Mesendoderm (in vitro differentiated cells): ENCODE data around the gene MSANTD7.
"Not testable (repeated sequence)": the region's sequence is repeated elsewhere in the genome, so short reads cannot be mapped to it uniquely, and the experiment has no call there.

Source experiments
- DNase-seq: peaks from one replicate; pipeline ENCODE4 v3.0.0; 2013
- H2AK5ac ChIP-seq: 2 replicates; pipeline ENCODE4 v1.6.1; 2013; ENCODE audit warnings: low read length, inconsistent platforms
- H2BK120ac ChIP-seq: 2 replicates; pipeline ENCODE4 v1.6.1; 2013; ENCODE audit warnings: low read depth, mild to moderate bottlenecking, low read length, moderate library complexity, mixed read lengths
- H2BK15ac ChIP-seq: replicated peaks from 2 replicates; pipeline ENCODE4 v1.6.1; 2013; ENCODE audit warnings: low read depth, mild to moderate bottlenecking, moderate library complexity
- H2BK5ac ChIP-seq: 2 replicates; pipeline ENCODE4 v1.6.1; 2013; ENCODE audit warnings: low read length, inconsistent platforms
- H3K18ac ChIP-seq: 2 replicates; pipeline ENCODE4 v1.6.1; 2013; ENCODE audit warnings: mild to moderate bottlenecking, low read length, mixed read lengths
- H3K23ac ChIP-seq: one replicate; pipeline ENCODE4 v1.6.1; 2013; ENCODE audit warnings: low read length
- H3K27ac ChIP-seq: 2 replicates; pipeline ENCODE4 v1.5.1; 2013; ENCODE audit warnings: low read depth, mild to moderate bottlenecking, inconsistent platforms, low read length, moderate library complexity
- H3K27me3 ChIP-seq: 2 replicates; pipeline ENCODE4 v1.6.1; 2013; ENCODE audit warnings: low read length, control low read depth, mild to moderate bottlenecking, inconsistent platforms; ENCODE audit not compliant: insufficient read depth, poor library complexity
- H3K36me3 ChIP-seq: 2 replicates; pipeline ENCODE4 v1.6.1; 2013; ENCODE audit warnings: low read length, inconsistent platforms; ENCODE audit not compliant: control insufficient read depth, insufficient read depth
- H3K4ac ChIP-seq: one replicate; pipeline ENCODE4 v1.6.1; 2013; ENCODE audit warnings: low read depth, mild to moderate bottlenecking, low read length, moderate library complexity
- H3K4me1 ChIP-seq: 2 replicates; pipeline ENCODE4 v1.6.1; 2013; ENCODE audit warnings: low read depth, low read length, inconsistent platforms; ENCODE audit not compliant: control insufficient read depth
- H3K4me2 ChIP-seq: 2 replicates; pipeline ENCODE4 v1.6.1; 2013; ENCODE audit warnings: low read length
- H3K4me3 ChIP-seq: 2 replicates; pipeline ENCODE4 v1.5.1; 2013; ENCODE audit warnings: mild to moderate bottlenecking, low read length
- H3K56ac ChIP-seq: one replicate; pipeline ENCODE4 v1.6.1; 2013; ENCODE audit warnings: low read length
- H3K79me1 ChIP-seq: 2 replicates; pipeline ENCODE4 v1.6.1; 2013; ENCODE audit warnings: low read length, inconsistent platforms
- H3K79me2 ChIP-seq: 2 replicates; pipeline ENCODE4 v1.6.1; 2013; ENCODE audit warnings: mild to moderate bottlenecking, low read length; ENCODE audit not compliant: control insufficient read depth, insufficient read depth
- H3K9ac ChIP-seq: 2 replicates; pipeline ENCODE4 v1.6.1; 2013; ENCODE audit warnings: low read length, inconsistent platforms
- H4K5ac ChIP-seq: one replicate; pipeline ENCODE4 v1.6.1; 2013; ENCODE audit warnings: low read length
- H4K8ac ChIP-seq: one replicate; pipeline ENCODE4 v1.6.1; 2013; ENCODE audit warnings: low read depth, mild to moderate bottlenecking, control low read depth, low read length, moderate library complexity
- WGBS: extraction: QIAGEN DNeasy Blood & Tissue Kit; methylation state at CpG from one replicate; pipeline ENCODE4 v1.1.7; 2013; ENCODE audit warnings: low lambda C conversion rate, missing lambda C conversion rate; ENCODE audit not compliant: insufficient coverage; ENCODE audit errors: extremely low coverage; 5-methylcytosine and 5-hydroxymethylcytosine counted together

The MSANTD7 gene

DNA sequence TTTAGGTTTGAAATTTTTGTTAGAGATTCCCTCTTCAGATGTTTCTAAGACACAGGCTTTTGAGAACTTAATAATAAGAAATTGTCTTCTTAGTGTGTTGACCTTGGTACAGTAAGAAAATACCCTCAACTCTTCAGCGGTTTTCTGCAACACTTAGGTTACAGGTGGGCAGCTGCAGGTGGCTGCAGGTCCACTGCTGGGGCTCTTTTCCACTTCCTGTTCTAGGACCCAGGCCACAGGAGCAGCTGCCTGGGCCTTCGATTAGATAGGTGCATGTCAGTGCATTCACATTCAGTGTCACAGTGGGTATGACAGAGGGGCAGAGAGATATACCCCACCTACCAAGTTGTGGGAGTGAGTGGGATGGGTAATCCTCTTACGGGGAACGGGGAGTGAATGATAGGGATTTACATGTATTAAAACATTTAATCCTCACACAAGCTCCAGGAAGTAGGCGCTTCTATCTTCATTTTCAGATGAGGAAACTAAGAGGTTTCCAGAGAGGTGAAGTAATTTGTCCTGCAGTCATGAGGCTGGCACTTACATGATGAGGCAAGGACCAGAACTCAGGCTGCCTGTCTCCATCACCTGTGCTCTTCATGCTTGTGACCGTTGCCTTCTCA lies 20.3 kb downstream of the MSANTD7 start:
- Histone ChIP-seq H3K4ac (no peak overlapping the region), H3K27ac (no peak overlapping the region), H3K4me3 (no peak overlapping the region), H3K56ac (no peak overlapping the region), H2BK120ac (no peak overlapping the region), H3K23ac (no peak overlapping the region), H2BK15ac (no peak overlapping the region), H3K9ac (no peak overlapping the region), H3K18ac (no peak overlapping the region), H3K4me1 (no peaks in the 10 kb centered on the region), H4K5ac (no peak overlapping the region), H3K79me1 (no peaks in the 10 kb centered on the region), H2AK5ac (no peak overlapping the region), H3K79me2 (no peaks in the 10 kb centered on the region), H3K4me2 (no peak overlapping the region), H2BK5ac (no peak overlapping the region), H3K27me3 (no peaks in the 10 kb centered on the region), H3K36me3 (no peaks in the 10 kb centered on the region), H4K8ac (no peak overlapping the region)
- no CpG with 5 or more reads among the region's 6 CpGs for WGBS
- no peak for DNase-seq

DNA sequence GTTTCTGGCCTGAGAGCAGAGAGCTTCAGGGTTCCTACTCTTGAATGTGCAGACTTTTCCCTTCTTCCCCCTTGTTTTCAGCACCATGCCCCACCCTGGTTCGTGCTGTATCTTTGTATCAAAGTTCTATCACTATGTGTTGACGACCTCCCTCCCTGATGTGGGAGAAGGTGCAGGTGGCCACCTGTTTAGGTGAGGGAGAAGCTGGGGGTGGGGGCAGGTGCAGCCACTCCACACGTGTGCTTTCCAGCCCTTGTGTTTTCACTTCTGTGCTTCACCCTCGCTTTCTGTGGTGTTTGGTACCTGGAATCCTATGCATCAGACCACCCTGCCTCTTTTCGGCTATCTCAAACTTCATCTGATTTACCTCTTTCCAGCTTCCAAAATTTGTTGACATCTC lies 20.9 kb downstream of the MSANTD7 start:
- Histone ChIP-seq H2BK15ac (no peak overlapping the region), H3K36me3 (no peaks in the 10 kb centered on the region), H3K56ac (no peak overlapping the region), H3K27ac (no peak overlapping the region), H3K4me1 (no peaks in the 10 kb centered on the region), H3K18ac (no peak overlapping the region), H2BK5ac (no peak overlapping the region), H3K4me2 (no peak overlapping the region), H3K4me3 (no peak overlapping the region), H2BK120ac (no peak overlapping the region), H4K5ac (no peak overlapping the region), H3K4ac (no peak overlapping the region), H3K79me2 (no peaks in the 10 kb centered on the region), H3K9ac (no peak overlapping the region), H4K8ac (no peak overlapping the region), H3K79me1 (no peaks in the 10 kb centered on the region), H2AK5ac (no peak overlapping the region), H3K23ac (no peak overlapping the region), H3K27me3 (no peaks in the 10 kb centered on the region)
- WGBS, result no CpG with 5 or more reads among the region's 5 CpGs
- DNase-seq, result no peak

DNA sequence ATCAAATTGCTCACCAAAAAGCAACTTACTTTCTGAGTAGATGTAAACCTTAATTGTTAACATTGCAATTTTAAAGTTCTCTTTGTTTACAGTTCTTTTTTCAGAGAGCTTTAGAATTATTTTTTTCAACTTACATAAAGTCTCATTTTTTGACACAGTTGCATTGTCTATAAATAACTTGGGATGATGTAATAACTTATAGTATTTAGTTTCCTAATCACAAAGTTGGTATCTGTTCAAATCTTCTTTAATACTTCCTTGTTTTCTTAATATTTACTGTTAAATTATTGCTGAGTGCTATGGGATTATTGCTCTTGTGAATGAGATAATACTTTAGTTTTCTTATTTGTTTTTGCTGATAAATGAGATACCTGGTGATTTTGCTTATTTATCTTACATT lies 21.7 kb downstream of the MSANTD7 start:
- no peak overlapping the region for H2BK15ac ChIP-seq
- H3K18ac ChIP-seq, result no peak overlapping the region
- H2BK5ac ChIP-seq, result no peak overlapping the region
- H3K79me2 ChIP-seq, result no peaks in the 10 kb centered on the region
- no peak overlapping the region for H3K4ac ChIP-seq
- H3K79me1 ChIP-seq, result no peaks in the 10 kb centered on the region
- no peak overlapping the region for H2AK5ac ChIP-seq
- no peak overlapping the region for H3K27ac ChIP-seq
- H3K4me2 ChIP-seq, result no peak overlapping the region
- no peak overlapping the region for H3K9ac ChIP-seq
- no peak overlapping the region for H3K4me3 ChIP-seq
- H3K23ac ChIP-seq, result no peak overlapping the region
- no peak overlapping the region for H4K5ac ChIP-seq
- no peaks in the 10 kb centered on the region for H3K36me3 ChIP-seq
- H2BK120ac ChIP-seq, result no peak overlapping the region
- DNase-seq, result no peak
- no peaks in the 10 kb centered on the region for H3K27me3 ChIP-seq
- no peaks in the 10 kb centered on the region for H3K4me1 ChIP-seq
- no peak overlapping the region for H3K56ac ChIP-seq
- no peak overlapping the region for H4K8ac ChIP-seq

DNA sequence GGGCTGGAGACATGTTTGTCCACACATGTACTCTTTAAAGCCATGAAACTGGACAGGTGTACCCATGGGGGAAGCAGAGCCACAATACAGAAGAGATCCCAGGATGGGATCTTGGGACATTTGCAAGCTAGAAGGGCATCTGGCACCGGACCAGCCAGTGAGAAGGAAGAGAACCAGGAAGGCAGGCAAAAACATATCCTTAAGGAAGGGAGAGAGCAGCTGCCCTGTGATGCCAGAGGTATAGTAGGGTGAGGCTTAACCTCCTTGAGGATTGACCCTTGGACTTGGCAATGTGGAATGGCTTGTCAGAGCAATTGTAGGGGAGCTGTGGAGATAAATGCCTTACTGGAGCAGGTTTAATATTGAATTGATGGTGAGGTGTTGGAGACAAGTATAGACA lies 22.7 kb downstream of the MSANTD7 start:
- Histone ChIP-seq H3K36me3 (no peaks in the 10 kb centered on the region), H3K23ac (no peak overlapping the region), H3K27me3 (no peaks in the 10 kb centered on the region), H3K9ac (no peak overlapping the region), H3K79me2 (no peaks in the 10 kb centered on the region), H2BK120ac (no peak overlapping the region), H3K4me2 (no peak overlapping the region), H4K5ac (no peak overlapping the region), H3K27ac (no peak overlapping the region), H2AK5ac (no peak overlapping the region), H3K4ac (no peak overlapping the region), H3K4me3 (no peak overlapping the region), H3K56ac (no peak overlapping the region), H2BK5ac (no peak overlapping the region), H3K79me1 (no peaks in the 10 kb centered on the region), H3K4me1 (no peaks in the 10 kb centered on the region), H4K8ac (no peak overlapping the region), H2BK15ac (no peak overlapping the region), H3K18ac (no peak overlapping the region)
- no CpG with 5 or more reads among the region's 1 CpG for WGBS
- DNase-seq, result no peak

DNA sequence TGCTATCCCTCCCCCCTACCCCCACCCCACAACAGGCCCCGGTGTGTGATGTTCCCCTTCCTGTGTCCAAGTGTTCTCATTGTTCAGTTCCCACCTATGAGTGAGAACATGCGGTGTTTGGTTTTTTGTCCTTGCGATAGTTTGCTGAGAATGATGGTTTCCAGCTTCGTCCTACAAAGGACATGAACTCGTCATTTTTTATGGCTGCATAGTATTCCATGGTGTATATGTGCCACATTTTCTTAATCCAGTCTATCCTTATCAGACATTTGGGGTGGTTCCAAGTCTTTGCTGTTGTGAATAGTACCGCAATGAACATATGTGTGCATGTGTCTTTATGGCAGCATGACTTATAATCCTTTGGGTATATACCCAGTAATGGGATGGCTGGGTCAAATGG lies 26.4 kb downstream of the MSANTD7 start:
- H3K18ac ChIP-seq, H3K36me3 ChIP-seq: not testable (repeated sequence)
- no CpG with 5 or more reads among the region's 6 CpGs for WGBS

DNA sequence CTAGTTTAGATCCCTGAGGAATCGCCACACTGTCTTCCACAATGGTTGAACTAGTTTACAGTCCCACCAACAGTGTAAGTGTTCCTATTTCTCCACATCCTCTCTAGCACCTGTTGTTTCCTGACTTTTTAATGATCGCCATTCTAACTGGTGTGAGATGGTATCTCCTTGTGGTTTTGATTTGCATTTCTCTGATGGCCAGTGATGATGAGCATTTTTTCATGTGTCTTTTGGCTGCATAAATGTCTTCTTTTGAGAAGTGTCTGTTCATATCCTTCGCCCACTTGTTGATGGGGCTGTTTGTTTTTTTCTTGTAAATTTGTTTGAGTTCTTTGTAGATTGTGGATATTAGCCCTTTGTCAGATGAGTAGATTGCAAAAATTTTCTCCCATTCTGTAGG lies 26.8 kb downstream of the MSANTD7 start:
- not testable (repeated sequence) for H2AK5ac ChIP-seq, H3K4me3 ChIP-seq, H3K79me2 ChIP-seq, H3K18ac ChIP-seq, H2BK15ac ChIP-seq, H3K79me1 ChIP-seq, H3K4me1 ChIP-seq, H3K56ac ChIP-seq, H3K36me3 ChIP-seq, H2BK120ac ChIP-seq, H3K27me3 ChIP-seq, H3K27ac ChIP-seq, H3K9ac ChIP-seq, H3K4ac ChIP-seq, H4K8ac ChIP-seq, H2BK5ac ChIP-seq, H3K4me2 ChIP-seq, H4K5ac ChIP-seq, DNase-seq, H3K23ac ChIP-seq
- no CpG with 5 or more reads among the region's 3 CpGs for WGBS

More for the DNA sequence above, 26.4 kb downstream of the MSANTD7 start:
- DNase-seq, H2BK120ac ChIP-seq, H3K23ac ChIP-seq, H3K4ac ChIP-seq, H3K56ac ChIP-seq, H3K4me3 ChIP-seq, H3K4me1 ChIP-seq, H2AK5ac ChIP-seq, H2BK5ac ChIP-seq, H2BK15ac ChIP-seq, H4K5ac ChIP-seq, H3K9ac ChIP-seq, H3K79me2 ChIP-seq, H3K27me3 ChIP-seq, H3K27ac ChIP-seq, H4K8ac ChIP-seq, H3K4me2 ChIP-seq, H3K79me1 ChIP-seq: not testable (repeated sequence)
